NCI-H2081 treated with DMSO at 0.1 percent for 48 hours (cell line): Measurements from ENCODE around the gene DTX3.
"Not testable (repeated sequence)": the region's sequence is repeated elsewhere in the genome, so short reads cannot be mapped to it uniquely, and the experiment has no call there.

Experiments
- DNase-seq: peaks from one replicate; lab custom pipeline; 2025; lab: John Stamatoyannopoulos, UW

The DTX3 gene, protein sequence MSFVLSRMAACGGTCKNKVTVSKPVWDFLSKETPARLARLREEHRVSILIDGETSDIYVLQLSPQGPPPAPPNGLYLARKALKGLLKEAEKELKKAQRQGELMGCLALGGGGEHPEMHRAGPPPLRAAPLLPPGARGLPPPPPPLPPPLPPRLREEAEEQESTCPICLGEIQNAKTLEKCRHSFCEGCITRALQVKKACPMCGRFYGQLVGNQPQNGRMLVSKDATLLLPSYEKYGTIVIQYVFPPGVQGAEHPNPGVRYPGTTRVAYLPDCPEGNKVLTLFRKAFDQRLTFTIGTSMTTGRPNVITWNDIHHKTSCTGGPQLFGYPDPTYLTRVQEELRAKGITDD

DNA sequence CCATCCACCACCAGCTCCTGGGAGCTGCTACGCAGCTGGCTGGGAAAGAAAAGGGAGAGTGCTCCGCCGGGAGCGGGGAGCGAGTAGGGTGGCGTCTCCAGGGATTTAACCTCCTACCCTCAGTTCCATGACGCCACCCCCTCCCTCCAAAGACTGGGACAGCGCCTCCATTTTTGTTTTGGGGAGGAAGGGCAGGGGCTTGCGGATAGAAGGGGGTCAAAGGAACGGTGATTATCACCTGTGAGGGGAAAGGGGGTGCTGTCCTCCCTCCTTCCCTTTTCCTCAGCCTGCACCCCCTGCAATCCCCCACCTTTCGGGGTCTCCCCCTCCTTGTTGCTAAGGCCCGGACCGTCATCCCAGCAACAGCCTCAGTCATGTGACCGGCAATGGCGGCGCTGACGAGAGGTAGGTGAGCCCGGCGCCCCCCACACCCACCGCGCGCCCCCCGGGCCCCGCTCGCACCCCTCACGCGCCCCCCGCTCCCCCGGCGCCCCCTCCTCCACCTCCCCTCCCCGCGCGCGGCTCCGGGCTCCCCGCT lies at the start of gene DTX3:
DTX3 (plus strand) TSS at position 371 of the 538 bp plus-strand sequence. CDS start 1,694 bp downstream, outside the sequence.
- no peak for DNase-seq

DNA sequence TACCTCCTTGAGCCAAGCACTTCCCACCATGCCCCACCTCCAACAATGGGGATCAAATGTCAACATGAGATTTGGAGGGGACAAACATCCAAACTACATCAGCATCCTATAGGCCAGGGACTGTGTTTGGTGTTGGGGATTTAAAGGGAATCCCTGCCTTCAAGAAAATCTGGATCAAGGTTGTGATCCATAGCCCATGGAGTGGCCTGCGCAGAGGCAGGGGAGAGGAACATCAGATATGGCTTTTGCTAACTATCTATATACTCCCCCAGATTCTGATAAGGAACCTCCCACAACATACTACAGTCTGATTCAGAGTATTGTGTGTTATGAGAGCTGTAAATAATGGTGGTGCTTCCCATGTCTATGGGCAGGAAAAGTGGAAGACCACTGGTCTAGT lies 49.7 kb upstream of the DTX3 start:
- DNase-seq = no peak

DNA sequence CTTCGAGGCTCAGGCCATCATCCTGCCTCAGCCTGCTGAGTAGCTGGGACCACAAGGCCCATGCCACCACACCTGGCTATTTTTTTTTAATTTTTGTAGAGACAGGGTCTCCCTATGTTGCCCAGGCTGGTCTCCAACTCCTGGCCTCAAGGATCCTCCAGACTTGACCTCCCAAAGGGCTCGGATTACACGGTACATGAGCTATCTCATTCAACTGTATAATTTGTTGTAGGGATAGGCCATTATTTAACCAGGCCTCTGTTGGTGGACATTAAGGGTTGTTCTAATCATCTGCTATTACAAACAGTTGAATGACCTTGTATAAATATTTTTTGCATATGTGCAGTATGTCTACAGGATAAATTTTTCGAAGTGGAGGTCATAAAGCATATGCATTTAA lies 45.8 kb upstream of the DTX3 start:
- DNase-seq = no peak

DNA sequence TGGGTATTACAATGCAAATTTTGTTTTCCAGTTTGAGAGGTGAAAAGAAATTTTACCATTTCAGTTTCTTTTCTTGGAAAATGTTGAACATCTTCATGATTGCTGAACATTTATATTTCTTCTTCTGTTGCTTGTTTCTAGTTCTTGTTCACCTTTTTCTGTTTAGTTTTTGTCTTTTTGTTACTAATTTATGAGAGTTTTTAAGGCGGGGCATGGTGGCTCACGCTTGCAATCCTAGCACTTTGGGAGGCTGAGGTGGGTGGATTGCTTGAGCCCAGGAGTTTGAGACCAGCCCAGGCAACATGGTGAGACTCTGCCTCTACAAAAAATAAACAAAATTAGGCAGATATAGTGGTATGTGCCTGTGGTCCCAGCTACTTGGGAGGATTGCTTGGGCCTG lies 44.1 kb upstream of the DTX3 start:
- DNase-seq = no peak

DNA sequence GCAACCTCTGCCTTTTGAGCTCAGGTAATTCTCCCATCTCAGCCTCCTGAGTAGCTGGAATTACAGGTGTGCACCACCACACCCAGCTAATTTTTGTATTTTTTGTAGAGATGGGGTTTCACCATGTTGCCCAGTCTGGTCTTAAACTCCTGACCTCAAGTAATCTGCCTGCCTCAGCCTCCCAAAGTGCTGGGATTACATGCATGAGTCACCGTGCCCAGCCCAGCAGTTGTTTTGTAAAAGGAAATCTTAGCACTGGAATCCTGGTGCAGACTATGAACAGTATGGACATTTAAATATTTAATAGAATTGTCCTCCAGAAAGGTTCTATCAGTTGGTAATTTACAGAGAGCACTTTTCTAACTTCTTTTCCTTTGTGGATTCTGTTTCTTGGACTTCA lies 43.5 kb upstream of the DTX3 start:
- not testable (repeated sequence) for DNase-seq

DNA sequence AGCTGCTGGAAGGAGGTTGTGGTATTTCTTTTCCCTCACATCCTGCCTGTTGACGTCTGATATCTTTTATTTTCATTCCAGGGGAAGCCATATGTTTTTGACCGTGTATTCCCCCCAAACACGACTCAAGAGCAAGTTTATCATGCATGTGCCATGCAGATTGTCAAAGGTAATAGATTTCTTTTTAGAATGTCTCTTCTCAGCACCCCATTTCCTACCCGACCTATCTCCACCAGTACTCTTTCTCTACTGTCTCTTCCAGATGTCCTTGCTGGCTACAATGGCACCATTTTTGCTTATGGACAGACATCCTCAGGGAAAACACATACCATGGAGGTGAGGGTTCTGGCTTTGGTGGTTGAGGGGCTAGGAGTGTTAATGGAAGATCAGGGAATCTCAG lies 41.3 kb upstream of the DTX3 start:
- DNase-seq = no peak

DNA sequence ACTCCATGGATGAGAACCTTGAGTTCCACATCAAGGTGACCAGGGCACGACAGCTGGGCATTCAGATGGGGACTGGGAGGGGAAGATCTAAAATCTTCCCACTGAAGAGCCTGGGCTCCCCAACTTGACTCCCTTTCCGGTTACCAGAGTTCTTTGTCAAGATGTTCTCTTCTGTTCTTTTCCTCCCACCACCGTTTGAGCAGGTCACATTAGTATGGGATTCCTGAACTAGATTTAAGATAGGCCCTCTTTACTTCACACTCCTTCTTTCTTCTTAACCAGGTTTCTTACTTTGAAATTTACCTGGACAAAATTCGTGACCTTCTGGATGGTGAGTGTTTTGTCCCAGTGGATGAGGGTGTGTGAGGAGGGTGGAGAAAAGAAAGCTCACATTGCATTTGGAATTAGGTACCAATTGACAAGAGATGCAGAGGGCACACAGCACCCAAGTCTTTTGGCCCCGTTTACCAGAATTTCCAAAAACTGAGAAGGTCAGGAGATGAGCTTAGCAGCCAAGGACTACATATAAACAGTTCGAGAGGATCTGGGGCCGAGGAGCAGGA lies 40.4 kb upstream of the DTX3 start:
- DNase-seq = no peak

DNA sequence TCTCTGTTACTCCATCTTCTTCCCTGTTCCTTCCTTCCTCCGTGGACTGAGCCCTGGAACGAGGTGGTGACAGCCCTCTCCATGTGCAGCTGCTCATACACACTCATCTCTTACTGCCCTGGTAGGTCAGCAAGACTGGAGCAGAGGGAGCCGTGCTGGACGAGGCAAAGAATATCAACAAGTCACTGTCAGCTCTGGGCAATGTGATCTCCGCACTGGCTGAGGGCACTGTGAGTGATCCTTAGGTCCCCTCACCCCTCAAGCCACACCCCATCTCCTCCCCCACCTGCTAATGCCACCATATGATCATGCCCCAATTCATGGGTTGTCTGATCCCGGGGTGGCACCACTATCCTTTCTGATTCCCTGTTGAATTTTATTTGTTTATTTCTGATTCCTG lies 35.8 kb upstream of the DTX3 start:
- DNase-seq = no peak

DNA sequence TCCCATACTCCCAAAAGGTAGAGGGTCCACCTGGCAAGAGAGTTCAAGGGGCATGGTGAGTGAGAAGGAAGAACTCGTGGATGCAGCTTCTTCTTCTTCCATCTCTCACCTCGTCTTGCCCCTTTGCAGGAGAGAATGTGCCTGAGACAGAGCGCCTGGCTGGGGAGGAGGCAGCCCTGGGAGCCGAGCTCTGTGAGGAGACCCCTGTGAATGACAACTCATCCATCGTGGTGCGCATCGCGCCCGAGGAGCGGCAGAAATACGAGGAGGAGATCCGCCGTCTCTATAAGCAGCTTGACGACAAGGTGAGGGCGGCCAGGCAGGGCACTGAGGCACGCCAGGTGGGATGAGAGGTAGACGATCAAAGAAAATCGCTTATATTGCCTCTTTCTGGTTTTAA lies 34.8 kb upstream of the DTX3 start:
- DNase-seq = no peak

DNA sequence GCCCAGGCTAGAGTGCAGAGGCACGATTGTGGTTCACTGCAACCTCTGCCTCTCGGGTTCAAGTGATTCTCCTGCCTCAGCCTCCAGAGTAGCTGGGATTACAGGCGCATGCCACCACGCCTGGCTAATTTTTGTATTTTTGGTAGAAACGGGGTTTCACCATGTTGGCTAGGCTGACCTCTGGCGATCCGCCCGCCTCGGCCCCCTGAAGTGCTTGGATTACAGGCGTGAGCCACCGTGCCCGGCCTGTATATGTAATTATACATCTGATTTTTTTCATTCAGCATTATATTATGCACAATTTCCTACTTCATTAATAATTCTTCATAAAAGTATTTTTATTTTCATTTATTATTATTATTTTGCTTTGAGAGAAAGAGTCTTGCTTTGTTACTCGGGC lies 34.2 kb upstream of the DTX3 start:
- not testable (repeated sequence) for DNase-seq

DNA sequence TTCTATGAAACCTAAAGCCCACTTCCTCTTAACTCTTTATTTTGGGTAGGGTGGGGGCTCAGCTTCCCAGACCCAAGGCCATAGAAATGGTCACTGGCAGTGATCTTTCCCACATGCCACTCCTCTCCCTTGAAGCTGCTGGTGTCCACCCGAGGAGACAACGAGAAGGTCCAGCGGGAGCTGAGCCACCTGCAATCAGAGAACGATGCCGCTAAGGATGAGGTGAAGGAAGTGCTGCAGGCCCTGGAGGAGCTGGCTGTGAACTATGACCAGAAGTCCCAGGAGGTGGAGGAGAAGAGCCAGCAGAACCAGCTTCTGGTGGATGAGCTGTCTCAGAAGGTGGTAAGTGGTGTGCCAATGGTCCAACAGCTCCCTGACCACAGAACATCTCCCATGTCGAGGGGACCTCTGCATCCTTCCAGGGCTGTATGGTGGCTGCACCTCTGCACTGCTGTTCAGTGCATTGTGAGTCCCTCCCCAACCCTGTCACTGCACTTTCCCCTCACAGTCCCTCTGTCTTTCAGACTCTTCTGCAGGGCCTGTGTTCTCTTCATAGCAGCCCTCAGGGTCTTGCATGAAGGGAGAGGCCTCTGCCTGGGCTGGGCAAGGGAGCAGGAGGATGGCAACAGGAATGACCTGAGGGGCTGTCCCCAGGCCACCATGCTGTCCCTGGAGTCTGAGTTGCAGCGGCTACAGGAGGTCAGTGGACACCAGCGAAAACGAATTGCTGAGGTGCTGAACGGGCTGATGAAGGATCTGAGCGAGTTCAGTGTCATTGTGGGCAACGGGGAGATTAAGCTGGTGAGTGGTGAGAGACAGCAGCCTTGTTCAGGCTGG lies 32.5 kb upstream of the DTX3 start:
- DNase-seq = no peak

DNA sequence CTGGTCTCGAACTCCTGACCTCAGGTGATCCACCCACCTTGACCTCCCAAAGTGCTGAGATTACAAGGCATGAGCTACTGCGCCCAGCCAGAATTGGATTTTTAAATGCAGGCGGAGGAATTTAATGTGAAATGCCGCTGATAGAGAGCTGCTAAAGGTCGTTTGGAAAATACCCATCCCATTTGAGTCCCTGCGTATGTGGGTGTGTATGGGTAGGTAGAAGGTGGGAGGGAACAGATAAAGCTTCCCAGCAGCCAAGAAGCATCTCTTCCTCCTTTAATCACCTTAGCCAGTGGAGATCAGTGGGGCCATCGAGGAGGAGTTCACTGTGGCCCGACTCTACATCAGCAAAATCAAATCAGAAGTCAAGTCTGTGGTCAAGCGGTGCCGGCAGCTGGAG lies 29.8 kb upstream of the DTX3 start:
- DNase-seq = no peak

DNA sequence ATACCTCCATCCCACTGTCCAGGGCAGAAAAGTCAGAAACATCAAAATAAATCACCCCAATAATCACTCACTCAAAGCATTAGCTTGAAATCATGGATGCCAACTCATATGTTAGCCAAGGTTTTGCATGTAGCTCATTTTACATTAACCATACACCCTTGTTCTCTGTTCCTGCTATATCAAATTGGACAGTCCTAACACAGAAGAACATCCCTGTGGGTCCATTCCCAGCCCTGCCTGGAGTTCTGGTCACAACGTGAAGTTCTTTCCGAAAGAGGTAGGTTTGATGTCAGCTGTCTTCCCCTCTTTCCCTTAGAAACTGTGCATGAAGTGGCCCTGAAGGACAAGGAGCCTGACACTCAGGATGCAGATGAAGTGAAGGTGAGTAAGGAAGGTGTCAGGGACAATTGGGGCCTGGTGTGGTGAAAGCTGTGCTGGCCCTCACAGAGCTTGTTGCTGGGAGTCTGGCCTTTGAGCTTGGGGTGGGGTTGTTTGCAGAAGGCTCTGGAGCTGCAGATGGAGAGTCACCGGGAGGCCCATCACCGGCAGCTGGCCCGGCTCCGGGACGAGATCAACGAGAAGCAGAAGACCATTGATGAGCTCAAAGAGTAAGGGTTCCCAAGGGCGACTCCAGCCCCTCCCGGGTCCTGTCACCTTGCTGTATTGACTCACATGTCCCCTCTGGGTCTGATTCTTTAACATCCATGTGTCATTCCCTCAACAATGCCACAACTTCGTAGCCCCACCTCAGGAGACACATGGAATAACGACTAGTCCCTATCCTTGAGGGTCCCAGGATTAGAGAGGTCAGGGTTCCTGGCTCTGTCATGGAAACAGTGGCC lies 28.6 kb upstream of the DTX3 start:
- DNase-seq = no peak

DNA sequence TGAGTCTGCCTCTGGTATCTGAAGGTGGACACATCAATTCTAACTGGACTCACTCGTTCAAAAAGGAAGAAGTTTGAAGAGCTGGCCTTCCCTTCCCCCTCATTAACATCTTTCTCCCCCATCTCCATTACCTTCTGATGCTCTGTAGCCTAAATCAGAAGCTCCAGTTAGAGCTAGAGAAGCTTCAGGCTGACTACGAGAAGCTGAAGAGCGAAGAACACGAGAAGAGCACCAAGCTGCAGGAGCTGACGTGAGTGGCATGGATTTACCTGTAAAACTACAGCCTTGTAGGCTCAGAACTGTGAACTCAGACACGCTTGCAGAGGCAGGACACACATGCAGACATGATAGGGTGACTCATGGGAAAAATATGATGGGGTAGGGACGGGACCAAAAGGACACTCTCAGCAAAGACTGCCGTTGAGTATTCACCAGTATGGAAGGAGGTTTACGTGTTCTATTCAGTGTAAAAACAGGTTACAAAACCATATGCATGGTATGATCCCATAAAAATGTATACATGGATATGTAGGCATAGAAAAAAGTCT lies 27.9 kb upstream of the DTX3 start:
- no peak for DNase-seq

DNA sequence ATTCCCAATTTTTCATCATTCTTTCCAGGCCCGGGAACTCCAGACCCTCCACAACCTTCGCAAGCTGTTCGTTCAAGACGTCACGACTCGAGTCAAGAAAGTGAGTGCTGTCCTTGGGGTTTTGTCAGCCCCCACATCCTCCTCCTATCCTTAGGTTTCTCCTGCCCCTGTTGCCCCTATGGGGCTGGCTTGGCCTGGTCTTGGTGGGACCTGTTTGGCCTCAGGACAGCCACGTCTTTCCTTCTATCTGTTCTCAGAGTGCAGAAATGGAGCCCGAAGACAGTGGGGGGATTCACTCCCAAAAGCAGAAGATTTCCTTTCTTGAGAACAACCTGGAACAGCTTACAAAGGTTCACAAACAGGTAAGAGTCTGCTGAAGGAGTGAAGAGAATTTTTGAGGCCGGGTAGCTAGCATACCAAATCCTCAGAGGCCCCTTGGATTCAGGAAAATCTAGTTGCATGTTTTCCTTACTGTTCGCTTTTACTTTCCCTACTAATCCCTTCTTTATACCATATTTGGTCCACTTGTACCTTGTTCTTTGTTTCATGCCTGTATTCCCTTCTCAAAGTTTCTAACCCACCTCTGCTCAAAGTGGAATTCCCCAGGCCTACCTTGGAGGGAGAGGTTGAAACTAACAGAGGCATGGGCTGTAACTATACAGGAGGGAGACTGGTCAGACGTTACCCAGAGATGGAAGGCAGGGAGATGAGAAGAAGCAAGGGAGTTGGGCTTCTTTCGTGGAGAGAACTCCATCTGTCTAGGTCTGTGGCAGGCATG lies 26.5 kb upstream of the DTX3 start:
- DNase-seq = no peak

DNA sequence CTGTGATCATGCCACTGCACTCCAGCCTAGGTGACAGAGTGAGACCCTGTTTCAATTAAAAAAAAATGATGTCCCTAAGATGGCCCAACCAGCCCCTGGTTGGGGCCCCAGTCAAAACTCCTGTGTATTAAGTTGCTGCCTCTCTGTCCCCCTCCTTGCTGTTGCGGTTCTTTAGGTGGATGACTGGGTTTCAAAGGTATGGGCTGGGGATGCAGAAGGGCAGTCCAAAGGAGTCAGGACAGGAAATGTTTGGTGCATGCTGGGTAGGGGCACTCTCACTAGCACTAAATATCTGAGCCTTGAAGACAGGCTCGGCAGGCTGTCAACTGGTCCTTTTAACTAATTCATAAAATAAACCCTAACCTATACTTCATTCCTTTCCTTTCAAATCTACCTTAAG lies 25.6 kb upstream of the DTX3 start:
- DNase-seq = no peak

DNA sequence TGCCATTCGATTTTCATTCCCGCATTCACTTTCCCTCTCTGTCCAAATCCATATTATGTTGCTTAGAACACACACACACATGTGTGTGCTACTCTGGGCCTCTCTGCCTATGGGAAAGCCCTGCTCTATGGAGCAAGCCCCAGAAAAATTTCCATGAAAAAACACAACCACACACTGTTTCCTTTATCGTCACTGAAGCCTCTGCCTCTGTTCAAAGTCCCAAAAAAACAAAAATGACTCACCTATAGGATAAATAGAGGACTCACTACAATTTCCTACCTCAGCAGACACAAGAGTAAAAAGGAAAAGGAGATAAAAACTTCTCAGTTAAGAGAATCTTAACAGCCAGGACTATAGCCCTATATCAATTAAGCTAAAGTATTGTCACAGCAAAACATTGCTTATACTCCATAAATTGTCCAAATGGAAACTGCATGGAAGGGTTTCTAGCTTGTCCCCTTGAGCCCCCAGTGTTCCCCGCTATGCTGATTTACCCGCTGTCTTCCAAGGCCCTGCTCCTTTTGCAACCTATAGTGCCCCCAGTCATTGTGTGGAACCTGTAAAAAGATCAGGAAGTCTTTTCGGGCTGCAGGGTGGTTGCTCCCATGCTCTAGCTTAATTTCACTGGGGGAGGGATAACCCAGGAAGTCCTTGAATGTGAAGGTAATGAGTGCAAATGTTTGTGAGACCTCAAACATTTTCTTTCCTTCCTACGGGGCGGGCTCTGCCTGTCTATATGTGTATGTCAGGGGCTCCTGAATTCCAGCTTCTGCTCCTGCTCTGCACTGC lies 24.8 kb upstream of the DTX3 start:
- no peak for DNase-seq

DNA sequence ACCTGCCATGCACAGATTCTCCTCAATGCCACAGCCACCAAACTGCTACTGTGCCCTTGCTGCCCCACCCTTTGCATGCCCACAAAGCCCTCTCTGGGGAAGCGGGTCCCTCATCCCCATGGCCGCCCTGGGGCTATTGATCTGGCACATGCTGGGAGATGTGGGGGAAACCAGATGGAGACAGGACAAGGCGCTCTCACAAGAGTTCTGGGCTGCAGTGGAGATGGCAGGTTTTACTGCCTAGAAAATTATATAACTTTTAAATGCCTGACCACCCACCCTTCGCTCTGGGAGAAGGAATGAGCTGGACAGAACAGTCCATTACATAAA lies 24.2 kb upstream of the DTX3 start:
- no peak for DNase-seq

DNA sequence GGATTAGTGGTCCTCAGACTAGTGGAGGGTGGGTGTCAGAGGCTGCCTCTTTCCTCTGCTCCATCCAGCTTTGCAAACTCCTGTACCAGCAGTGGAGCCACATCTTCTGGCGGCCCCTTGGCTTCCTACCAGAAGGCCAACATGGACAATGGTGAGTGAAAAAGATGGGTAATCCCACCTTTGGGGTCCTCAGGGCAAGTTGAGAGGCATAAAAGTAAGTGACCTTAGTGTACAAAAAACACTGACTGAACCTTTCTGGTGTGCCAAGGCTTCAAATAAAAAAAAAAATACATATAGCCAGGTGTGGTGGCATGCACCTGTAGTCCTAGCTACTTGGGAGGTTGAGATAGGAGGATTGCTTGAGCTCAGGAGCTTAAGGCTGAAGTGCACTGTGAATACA lies 22.8 kb upstream of the DTX3 start:
- DNase-seq = no peak

DNA sequence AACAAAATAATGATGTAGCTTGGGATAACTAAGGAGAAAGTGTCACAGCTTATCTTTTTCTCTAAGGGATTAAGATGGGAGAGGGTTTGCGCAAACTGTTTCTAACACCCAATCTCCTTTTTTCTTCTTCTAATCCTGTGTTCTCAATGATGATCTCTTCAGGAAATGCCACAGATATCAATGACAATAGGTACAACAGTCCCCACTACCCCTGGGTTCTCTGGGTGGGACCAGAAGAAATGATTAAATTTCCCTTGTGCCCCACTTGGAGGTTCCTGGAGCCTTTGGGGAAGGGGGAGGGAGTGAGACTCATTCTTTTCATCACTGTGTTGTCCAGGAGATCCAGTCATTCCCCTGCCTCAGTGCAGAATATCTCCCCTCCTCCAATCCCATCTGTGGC lies 22.2 kb upstream of the DTX3 start:
- DNase-seq = no peak
